Heart right ventricle (tissue), 16 donors: ENCODE results near the gene MTMR3. TPM values are rescaled to one million over a fixed set of nuclear protein-coding genes. Genes with fewer than 3 reads are reported as not detected.

ENCODE experiments used
- ATAC-seq, 8 donors: fragments of 200-7000 bp; cut with Tn5 transposase; one replicate each; pipeline ENCODE4 v1.9.1; 2020; ENCODE audit warnings: mild to moderate bottlenecking in 8 of 8, moderate library complexity in 8 of 8, moderate number of reproducible peaks in 1 of 8
- DNase-seq, 2 donors: peaks; one replicate each; pipeline ENCODE4 v3.0.0-alpha.2; 2020
- H3K27ac ChIP-seq, 10 donors: fragments of 200-600 bp; sonication (generic) in 2 of 10; one replicate each; pipeline versions ENCODE4 v1.5.0 to v1.8.0; 2020 to 2022; ENCODE audit warnings: mild to moderate bottlenecking in 3 of 10
- H3K27me3 ChIP-seq, 7 donors: fragments of 200-600 bp; one replicate each; pipeline ENCODE4 v1.8.0; 2021 to 2022; ENCODE audit warnings: mild to moderate bottlenecking in 2 of 7
- H3K36me3 ChIP-seq, 9 donors: fragments of 200-600 bp; sonication (generic) in 1 of 9; one replicate each; pipeline versions ENCODE4 v1.5.0 to v1.8.0; 2020 to 2022; ENCODE audit warnings: mild to moderate bottlenecking in 2 of 9
- H3K4me1 ChIP-seq, 9 donors: fragments of 200-600 bp; sonication (generic) in 1 of 9; one replicate each; pipeline versions ENCODE4 v1.5.0 to v1.8.0; 2020 to 2022; ENCODE audit warnings: mild to moderate bottlenecking in 4 of 9
- H3K4me3 ChIP-seq, 10 donors: fragments of 200-600 bp; sonication (generic) in 2 of 10; one replicate each; pipeline versions ENCODE4 v1.5.0 to v1.8.0; 2020 to 2022; ENCODE audit warnings: mild to moderate bottlenecking in 7 of 10, moderate library complexity in 2 of 10
- H3K9me3 ChIP-seq, 11 donors: fragments of 200-600 bp in 10 of 11; sonication (generic) in 2 of 11; one replicate each; pipeline versions ENCODE4 v1.5.0 to v1.8.0; 2013 to 2022; ENCODE audit warnings: mild to moderate bottlenecking in 2 of 11, control low read depth in 1 of 11, moderate library complexity in 1 of 11
- CTCF ChIP-seq, 9 donors: fragments of 200-600 bp; sonication (generic) in 2 of 9; IDR thresholded peaks; one replicate each; pipeline versions ENCODE4 v1.5.0 to v1.8.0; 2021 to 2022; ENCODE audit warnings: antibody characterized with exemption in 9 of 9, mild to moderate bottlenecking in 5 of 9, moderate library complexity in 1 of 9
- whole genome bisulfite sequencing, 2 donors: extraction: QIAGEN DNeasy Blood & Tissue Kit; methylation state at CpG; one replicate each; pipeline ENCODE4 v1.1.7; 2013; ENCODE audit warnings: inconsistent platforms in 1 of 2; 5-methylcytosine and 5-hydroxymethylcytosine counted together
- intact Hi-C, 10 donors: fragments of 100-400 bp; cut with DNase I; formaldehyde crosslinking; loops; one replicate each; pipeline versions ENCODE4 v1.11.1 to v1.14.2; 2022
- polyA plus RNA-seq, 2 donors: library from polyadenylated mRNA; stranded (reverse); fragments of 200-250 nt; gene quantifications; one replicate each; pipeline ENCODE4 v1.2.3, GENCODE V29; 2013
- total RNA-seq, 10 donors: library from RNA; stranded (reverse); fragmentation: NEBNext Ultra II Directional in 3 of 10; extraction: Animal tissue kit (Norgen Biotek cat#: 25700) in 3 of 10; gene quantifications; one replicate each; pipeline versions ENCODE4 v1.2.1 to v1.2.4, GENCODE V29; 2021 to 2023
- donor health status: Arrhythmogenic right ventricular cardiomyopathy.
- donor health status: ischemic (EF 13 %, LVEDD 7.1; RV severe dilation, severe dysfunction).
- donor health status: healthy with polysubstance abuse.
- donor health status: DM: no; HTN: yes; CAD: no.
- donor health status: DM: no; HTN: no; CAD: no.
- donor health status: ischemic (EF 25% LVEDD 6.9; RV normal size, moderate dysfunction).
- donor health status: ischemic (EF 25% LVEDD 5.7; RV mildly dilated, moderate dysfunction).
- donor health status: healthy.
- donor health status: DM: yes; HTN: yes; CAD: no.
- donor health status: Ischemic cardiomyopathy.
- donor health status: ischemic (EF 35%, LVEDD 5.7; RV mildly dilated, moderate dysfunction).
- donor health status: nonischemic (EF 11% LVEDD 7.7; RV severe dilation, severe dysfunction).
- donor health status: DM: yes; HTN: yes; CAD: no.
- donor health status: PGD.
- donor health status: ischemic (EF 29% LVEDD 5.4; RV normal size, mild dysfunction).
- donor health status: nonischemic (EF 23%, LVEDD 6.1; RV moderate dilation, normal function).

MTMR3 gene
- total and polyA plus RNA-seq, 12 donors: 9.8 to 42.9 (median 34.6) TPM

GRCh38 chr22:30074147-30074546 is 191.2 kb downstream of the MTMR3 start:
- H3K27me3 ChIP-seq: peaks cover 0 to 31% (median 21%) of the 10 kb centered on the region in 7 donors
- DNase-seq (no peak), ATAC-seq (no peak)
- H3K27ac ChIP-seq: no peak overlapping the region
- H3K36me3 ChIP-seq: no peaks in the 10 kb centered on the region
- no peak for TF ChIP-seq CTCF (IDR thresholded peaks at IDR 0.05)
- 73 to 74% methylated on average over 3 of the region's 3 CpGs for WGBS, 2 donors
- peaks cover 0 to 4% (median 0%) of the 10 kb centered on the region in 11 donors for H3K9me3 ChIP-seq
- H3K4me1 ChIP-seq: no peaks in the 10 kb centered on the region
- no peak overlapping the region for H3K4me3 ChIP-seq
- intact Hi-C loops: no loop called here

GRCh38 chr22:30074994-30075393 is 192.0 kb downstream of the MTMR3 start:
- Histone ChIP-seq H3K27ac (no peak overlapping the region), H3K4me3 (no peak overlapping the region), H3K4me1 (peaks cover 0 to 3% (median under 1%) of the 10 kb centered on the region in 9 donors), H3K36me3 (no peaks in the 10 kb centered on the region), H3K9me3 (peaks cover 0 to 4% (median 0%) of the 10 kb centered on the region in 11 donors), H3K27me3 (peaks cover 0 to 39% (median 30%) of the 10 kb centered on the region in 7 donors)
- intact Hi-C loops: no loop called here
- no peak for TF ChIP-seq CTCF (IDR thresholded peaks at IDR 0.05)
- DNase-seq: no peak
- ATAC-seq: no peak
- WGBS, 2 donors: 87 to 91% methylated on average over 3 of the region's 3 CpGs

- 81 to 92% methylated on average over 3 of the region's 3 CpGs for WGBS, 2 donors
- Histone ChIP-seq H3K27me3 (peaks cover 0 to 54% (median 41%) of the 10 kb centered on the region in 7 donors), H3K4me3 (no peak overlapping the region), H3K9me3 (no peaks in the 10 kb centered on the region), H3K36me3 (no peaks in the 10 kb centered on the region), H3K27ac (no peak overlapping the region), H3K4me1 (peaks cover 0 to 7% (median 4%) of the 10 kb centered on the region in 9 donors)
- no peak for ATAC-seq
- intact Hi-C loops: no loop called here
- no peak for TF ChIP-seq CTCF (IDR thresholded peaks at IDR 0.05)
- DNase-seq: no peak
Observed at GRCh38 chr22:30077279-30077880, 194.4 kb downstream of the MTMR3 start.

- Histone ChIP-seq H3K27me3 (peaks cover 0 to 54% (median 41%) of the 10 kb centered on the region in 7 donors), H3K36me3 (no peaks in the 10 kb centered on the region), H3K27ac (no peak overlapping the region), H3K4me1 (peaks cover 0 to 7% (median 4%) of the 10 kb centered on the region in 9 donors), H3K9me3 (no peaks in the 10 kb centered on the region), H3K4me3 (no peak overlapping the region)
- no peak for TF ChIP-seq CTCF (IDR thresholded peaks at IDR 0.05)
- intact Hi-C loops: no loop called here
- WGBS, 2 donors: 85 to 86% methylated on average over 10 of the region's 10 CpGs
- no peak for DNase-seq
- ATAC-seq: no peak
Observed at GRCh38 chr22:30078320-30079311, 195.6 kb downstream of the MTMR3 start.
